Nephron (organoid): Measurements from ENCODE around the gene FAM20C.

Experiments
- H3K27ac Mint-ChIP-seq, 3 experiments: 2 replicates each; pipeline ENCODE4 v1.8.0; 2020; ENCODE audit warnings: mixed read lengths in 3 of 3, mild to moderate bottlenecking in 2 of 3, moderate library complexity in 1 of 3
- H3K27me3 Mint-ChIP-seq: 2 replicates; pipeline ENCODE4 v1.8.0; 2021; ENCODE audit warnings: low read depth, mild to moderate bottlenecking, moderate library complexity, mixed read lengths
- H3K36me3 Mint-ChIP-seq: 2 replicates; pipeline ENCODE4 v1.8.0; 2020; ENCODE audit warnings: low read depth, mixed read lengths
- H3K4me1 Mint-ChIP-seq: 2 replicates; pipeline ENCODE4 v1.8.0; 2020; ENCODE audit warnings: mixed read lengths
- H3K4me3 Mint-ChIP-seq, 3 experiments: 2 replicates each; pipeline ENCODE4 v1.8.0; 2020; ENCODE audit warnings: mild to moderate bottlenecking in 3 of 3, mixed read lengths in 3 of 3, moderate library complexity in 2 of 3
- H3K9me3 Mint-ChIP-seq: 2 replicates; pipeline ENCODE4 v1.8.0; 2020; ENCODE audit warnings: mixed read lengths
- CTCF ChIP-seq, 3 experiments: fragments of 200-600 bp; sonication (generic); IDR thresholded peaks; one replicate each; pipeline ENCODE4 v1.5.0; 2021; ENCODE audit warnings: antibody characterized with exemption in 3 of 3; ENCODE audit not compliant: unreplicated experiment in 3 of 3

Gene FAM20C

GRCh38 chr7:157008-157310 lies 35.4 kb upstream of the FAM20C start:
- Mint-ChIP-seq H3K4me1 (peaks cover 51% of the 10 kb centered on the region), H3K27me3 (peaks cover 7% of the 10 kb centered on the region), H3K36me3 (no peaks in the 10 kb centered on the region), H3K4me3 (no peak overlapping the region), H3K27ac (no peak overlapping the region), H3K9me3 (no peaks in the 10 kb centered on the region)
- TF ChIP-seq CTCF (IDR thresholded peaks at IDR 0.05; ENCODE audit: unreplicated experiment in 3 of 3), result no peak

GRCh38 chr7:157771-158625 lies 34.4 kb upstream of the FAM20C start:
- H3K27me3 Mint-ChIP-seq, result peaks cover 17% of the 10 kb centered on the region

GRCh38 chr7:158771-159170 lies 33.6 kb upstream of the FAM20C start:
- Mint-ChIP-seq H3K4me1 (peaks cover 59% of the 10 kb centered on the region), H3K9me3 (no peaks in the 10 kb centered on the region), H3K36me3 (no peaks in the 10 kb centered on the region), H3K27me3 (peaks cover 23% of the 10 kb centered on the region), H3K4me3 (no peak overlapping the region), H3K27ac (peak overlapping the region; percentile 72 to 93 (median 84))
- no peak for TF ChIP-seq CTCF (IDR thresholded peaks at IDR 0.05; ENCODE audit: unreplicated experiment in 3 of 3)

More at GRCh38 chr7:157771-158625, 34.4 kb upstream of the FAM20C start:
- no peak for TF ChIP-seq CTCF (IDR thresholded peaks at IDR 0.05; ENCODE audit: unreplicated experiment in 3 of 3)
- Mint-ChIP-seq H3K4me1 (peaks cover 55% of the 10 kb centered on the region), H3K9me3 (no peaks in the 10 kb centered on the region), H3K36me3 (no peaks in the 10 kb centered on the region), H3K27ac (peak overlapping the region; percentile 12 to 42 (median 33)), H3K4me3 (no peak overlapping the region)

- peaks cover 24% of the 10 kb centered on the region for H3K27me3 Mint-ChIP-seq
- no peaks in the 10 kb centered on the region for H3K36me3 Mint-ChIP-seq
- H3K27ac Mint-ChIP-seq, result peak overlapping the region; percentile 72 to 93 (median 84)
- TF ChIP-seq CTCF (IDR thresholded peaks at IDR 0.05; ENCODE audit: unreplicated experiment in 3 of 3), result no peak
- H3K4me3 Mint-ChIP-seq, result no peak overlapping the region
- H3K9me3 Mint-ChIP-seq, result no peaks in the 10 kb centered on the region
- H3K4me1 Mint-ChIP-seq, result peaks cover 61% of the 10 kb centered on the region
Observed at GRCh38 chr7:159370-160270, 32.8 kb upstream of the FAM20C start.

GRCh38 chr7:160958-161725 lies 31.2 kb upstream of the FAM20C start:
- Mint-ChIP-seq H3K27me3 (peaks cover 24% of the 10 kb centered on the region), H3K36me3 (no peaks in the 10 kb centered on the region), H3K9me3 (no peaks in the 10 kb centered on the region), H3K4me1 (peaks cover 56% of the 10 kb centered on the region), H3K27ac (peak overlapping the region in 2 of 3 experiments; percentile 50 to 51), H3K4me3 (no peak overlapping the region)
- TF ChIP-seq CTCF (IDR thresholded peaks at IDR 0.05; ENCODE audit: unreplicated experiment in 3 of 3), result no peak
